ENCODE results near the gene LIG3.

The LIG3 gene

GRCh38 chr17:35050170-35050569, 69.9 kb downstream of the LIG3 start:
- no peak overlapping the region for H3K4me3 ChIP-seq (ENCODE audit: low read depth, low read length)
- no peak for TF ChIP-seq CTCF (IDR thresholded peaks at IDR 0.05; ENCODE audit: low read depth, low read length, missing control alignments)
- DNase-seq (ENCODE audit: low read depth) = no peak

- peak; percentile 76 for DNase-seq (ENCODE audit: low read depth)
- TF ChIP-seq CTCF (IDR thresholded peaks at IDR 0.05; ENCODE audit: low read depth, low read length, missing control alignments) = no peak
- H3K4me3 ChIP-seq (ENCODE audit: low read depth, low read length) = no peak overlapping the region; the same call in 1 of the 2 replicates
These were observed 70.9 kb downstream of the LIG3 start for GRCh38 chr17:35051183-35051578.

- no peak for TF ChIP-seq CTCF (IDR thresholded peaks at IDR 0.05; ENCODE audit: low read depth, low read length, missing control alignments)
These were observed 71.4 kb downstream of the LIG3 start for GRCh38 chr17:35051579-35052240.

GRCh38 chr17:35052241-35052610, 71.9 kb downstream of the LIG3 start:
- DNase-seq (ENCODE audit: low read depth) = no peak
- TF ChIP-seq CTCF (IDR thresholded peaks at IDR 0.05; ENCODE audit: low read depth, low read length, missing control alignments) = no peak
- no peak overlapping the region for H3K4me3 ChIP-seq (ENCODE audit: low read depth, low read length)

More at GRCh38 chr17:35051579-35052240, 71.4 kb downstream of the LIG3 start:
- H3K4me3 ChIP-seq (ENCODE audit: low read depth, low read length) = no peak overlapping the region; the same call in 1 of the 2 replicates
- DNase-seq (ENCODE audit: low read depth) = peak; percentile 30

GRCh38 chr17:35052780-35053179, 72.5 kb downstream of the LIG3 start:
- no peak overlapping the region for H3K4me3 ChIP-seq (ENCODE audit: low read depth, low read length)
- no peak for DNase-seq (ENCODE audit: low read depth)
- no peak for TF ChIP-seq CTCF (IDR thresholded peaks at IDR 0.05; ENCODE audit: low read depth, low read length, missing control alignments)

GRCh38 chr17:35053204-35053603, 72.9 kb downstream of the LIG3 start:
- no peak for TF ChIP-seq CTCF (IDR thresholded peaks at IDR 0.05; ENCODE audit: low read depth, low read length, missing control alignments)
- no peak for DNase-seq (ENCODE audit: low read depth)
- H3K4me3 ChIP-seq (ENCODE audit: low read depth, low read length) = no peak overlapping the region

GRCh38 chr17:35056013-35056412, 75.7 kb downstream of the LIG3 start:
- DNase-seq (ENCODE audit: low read depth) = no peak
- TF ChIP-seq CTCF (IDR thresholded peaks at IDR 0.05; ENCODE audit: low read depth, low read length, missing control alignments) = no peak
- H3K4me3 ChIP-seq (ENCODE audit: low read depth, low read length) = no peak overlapping the region
